ENCODE results near the gene JCAD. TPM values are rescaled to one million over a fixed set of nuclear protein-coding genes. Genes with fewer than 3 reads are reported as not detected.

Gene JCAD
- total RNA-seq, 1 donor from 2014 or later = 31.0 TPM

GRCh38 chr10:30045961-30046360 is 13.4 kb downstream of the JCAD start:
- Mint-ChIP-seq H3K4me1 (ENCODE audit: unreplicated experiment) (peaks cover 61% of the 10 kb centered on the region), H3K9me3 (no peaks in the 10 kb centered on the region), H3K27ac (no peak overlapping the region), H3K4me3 (no peak overlapping the region), H3K36me3 (peaks cover 34% of the 10 kb centered on the region), H3K27me3 (peaks cover 3% of the 10 kb centered on the region)
- TF ChIP-seq, protein P1, sequence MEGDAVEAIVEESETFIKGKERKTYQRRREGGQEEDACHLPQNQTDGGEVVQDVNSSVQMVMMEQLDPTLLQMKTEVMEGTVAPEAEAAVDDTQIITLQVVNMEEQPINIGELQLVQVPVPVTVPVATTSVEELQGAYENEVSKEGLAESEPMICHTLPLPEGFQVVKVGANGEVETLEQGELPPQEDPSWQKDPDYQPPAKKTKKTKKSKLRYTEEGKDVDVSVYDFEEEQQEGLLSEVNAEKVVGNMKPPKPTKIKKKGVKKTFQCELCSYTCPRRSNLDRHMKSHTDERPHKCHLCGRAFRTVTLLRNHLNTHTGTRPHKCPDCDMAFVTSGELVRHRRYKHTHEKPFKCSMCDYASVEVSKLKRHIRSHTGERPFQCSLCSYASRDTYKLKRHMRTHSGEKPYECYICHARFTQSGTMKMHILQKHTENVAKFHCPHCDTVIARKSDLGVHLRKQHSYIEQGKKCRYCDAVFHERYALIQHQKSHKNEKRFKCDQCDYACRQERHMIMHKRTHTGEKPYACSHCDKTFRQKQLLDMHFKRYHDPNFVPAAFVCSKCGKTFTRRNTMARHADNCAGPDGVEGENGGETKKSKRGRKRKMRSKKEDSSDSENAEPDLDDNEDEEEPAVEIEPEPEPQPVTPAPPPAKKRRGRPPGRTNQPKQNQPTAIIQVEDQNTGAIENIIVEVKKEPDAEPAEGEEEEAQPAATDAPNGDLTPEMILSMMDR (conservative IDR thresholded peaks at IDR 0.05) = no peak
- DNase-seq (ENCODE audit: extremely low spot score, unreplicated experiment) = no peak

DNA sequence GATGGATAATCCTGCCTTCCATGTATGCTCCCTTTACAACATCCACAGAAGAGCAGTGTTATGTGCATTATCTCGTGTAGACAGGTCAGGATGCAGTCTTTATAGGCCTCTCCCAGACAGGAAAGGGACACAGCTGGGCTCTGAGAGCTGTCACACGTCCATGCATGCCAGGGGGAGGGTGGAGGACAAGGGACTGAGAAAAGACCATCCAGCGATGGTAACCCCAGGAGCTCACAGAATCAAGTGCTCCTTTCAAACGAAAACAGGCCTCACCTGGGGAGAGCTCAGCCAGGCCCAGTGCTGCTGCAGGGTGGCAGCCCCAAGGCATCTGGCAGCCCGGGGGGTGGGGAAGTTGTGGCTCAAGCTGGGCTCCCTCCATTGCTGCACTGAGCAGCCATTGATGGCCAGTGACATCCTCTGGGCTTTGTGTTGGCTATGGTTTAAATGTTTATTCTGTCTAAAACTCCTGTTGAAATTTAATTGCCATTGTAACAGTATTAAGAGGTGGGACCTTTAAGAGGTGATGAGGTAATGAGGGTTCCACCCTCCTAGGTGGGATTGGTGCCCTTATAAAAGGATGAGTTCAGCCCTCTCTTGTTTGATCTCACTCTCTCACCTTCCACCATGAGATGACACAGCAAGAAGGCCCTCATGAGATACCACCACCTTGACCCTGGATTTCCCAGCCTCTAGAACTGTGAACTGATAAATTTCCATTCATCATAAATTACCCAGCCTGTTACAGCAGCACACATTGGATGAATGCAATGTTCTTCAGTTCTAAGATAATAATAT is 15.7 kb downstream of the JCAD start:
- peaks cover 50% of the 10 kb centered on the region for H3K4me1 Mint-ChIP-seq (ENCODE audit: unreplicated experiment)
- no peak for DNase-seq (ENCODE audit: extremely low spot score, unreplicated experiment)
- H3K36me3 Mint-ChIP-seq = peaks cover 35% of the 10 kb centered on the region
- TF ChIP-seq, protein P1 (conservative IDR thresholded peaks at IDR 0.05) = no peak
- no peaks in the 10 kb centered on the region for H3K9me3 Mint-ChIP-seq
- H3K27ac Mint-ChIP-seq = no peak overlapping the region
- peaks cover 3% of the 10 kb centered on the region for H3K27me3 Mint-ChIP-seq
- no peak overlapping the region for H3K4me3 Mint-ChIP-seq

GRCh38 chr10:30042820-30043219 is 16.6 kb downstream of the JCAD start:
- Mint-ChIP-seq H3K4me3 (no peak overlapping the region), H3K9me3 (no peaks in the 10 kb centered on the region), H3K36me3 (peaks cover 35% of the 10 kb centered on the region), H3K4me1 (ENCODE audit: unreplicated experiment) (peaks cover 44% of the 10 kb centered on the region), H3K27ac (no peak overlapping the region), H3K27me3 (peaks cover 3% of the 10 kb centered on the region)
- no peak for DNase-seq (ENCODE audit: extremely low spot score, unreplicated experiment)
- TF ChIP-seq, protein P1 (conservative IDR thresholded peaks at IDR 0.05) = no peak

DNA sequence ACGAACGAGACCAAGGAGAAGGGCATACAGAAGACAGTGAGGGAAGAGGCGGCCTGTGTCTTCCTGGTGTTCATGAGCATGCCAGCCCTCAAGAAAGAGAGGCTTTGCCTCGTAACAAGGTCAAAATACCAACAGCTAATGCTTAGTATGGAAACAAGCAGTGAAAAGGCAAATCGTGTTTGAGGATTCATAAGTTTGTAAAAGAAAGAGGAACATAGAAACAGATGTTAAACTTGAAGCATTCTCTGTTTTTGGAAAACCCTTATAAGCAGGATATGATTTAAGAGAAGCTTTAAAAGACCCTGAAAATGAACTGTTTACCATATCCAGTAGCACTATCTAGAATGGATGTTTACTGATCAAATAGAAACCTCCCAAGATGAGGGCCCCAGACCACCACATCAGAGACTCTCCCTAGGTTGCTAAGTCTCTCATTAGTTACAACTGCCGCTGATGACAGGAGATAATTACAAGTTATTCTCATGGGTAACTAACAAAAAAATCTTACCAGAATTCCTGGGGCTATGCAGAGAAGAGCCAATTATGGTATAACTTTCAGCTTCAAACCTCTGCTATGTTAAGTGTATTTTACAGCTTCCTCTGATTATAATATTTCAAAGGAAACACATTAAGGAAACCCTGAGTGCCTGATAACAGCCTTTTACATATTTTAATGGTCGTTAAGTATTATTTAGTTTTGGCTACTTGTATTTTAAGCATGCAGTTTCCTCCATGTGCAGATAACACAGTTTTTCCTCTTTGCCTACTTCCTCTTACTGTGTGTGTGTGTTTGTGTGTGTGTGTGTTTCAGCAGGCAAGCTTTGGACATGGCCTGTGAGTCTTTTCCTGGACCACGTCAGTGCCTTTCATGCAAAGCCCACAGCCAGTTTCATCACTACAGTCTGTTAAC is 17.9 kb downstream of the JCAD start:
- Mint-ChIP-seq H3K36me3 (peaks cover 39% of the 10 kb centered on the region), H3K4me3 (no peak overlapping the region), H3K4me1 (ENCODE audit: unreplicated experiment) (peaks cover 41% of the 10 kb centered on the region), H3K27me3 (peaks cover 3% of the 10 kb centered on the region), H3K27ac (no peak overlapping the region), H3K9me3 (no peaks in the 10 kb centered on the region)
- TF ChIP-seq, protein P1 (conservative IDR thresholded peaks at IDR 0.05) = no peak
- no peak for DNase-seq (ENCODE audit: extremely low spot score, unreplicated experiment)

DNA sequence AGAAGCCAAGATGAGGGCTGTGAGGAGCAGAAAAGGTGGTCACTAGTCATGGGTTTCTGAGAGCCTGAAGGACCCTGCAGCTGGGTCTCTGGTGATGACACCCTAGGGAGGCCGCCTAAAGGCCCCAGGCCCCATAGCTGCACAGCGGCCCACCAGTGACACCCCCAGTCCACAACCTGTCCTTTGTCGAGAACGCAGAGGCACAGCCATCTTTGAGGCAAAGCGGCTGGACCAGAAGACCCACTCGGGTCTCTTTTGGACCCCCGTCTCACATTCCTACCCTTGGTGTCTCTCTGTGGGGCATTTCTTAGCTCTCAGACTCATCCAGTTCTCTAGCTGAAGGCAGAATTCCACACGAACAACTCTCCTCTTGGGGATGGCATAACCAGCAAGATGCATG is 18.8 kb downstream of the JCAD start:
- Mint-ChIP-seq H3K36me3 (peaks cover 31% of the 10 kb centered on the region), H3K4me1 (ENCODE audit: unreplicated experiment) (peaks cover 37% of the 10 kb centered on the region), H3K27ac (no peak overlapping the region), H3K9me3 (no peaks in the 10 kb centered on the region), H3K4me3 (no peak overlapping the region), H3K27me3 (peaks cover under 1% of the 10 kb centered on the region)
- TF ChIP-seq, protein P1 (conservative IDR thresholded peaks at IDR 0.05) = no peak
- DNase-seq (ENCODE audit: extremely low spot score, unreplicated experiment) = no peak

Measured in type B pancreatic cell (in vitro differentiated cells).